ENCODE data around the gene CIAO3. TPM values are rescaled to one million over a fixed set of nuclear protein-coding genes. Genes with fewer than 3 reads are reported as not detected.
"Not testable (repeated sequence)": the region's sequence is repeated elsewhere in the genome, so short reads cannot be mapped to it uniquely, and the experiment has no call there.

CIAO3 gene
- total RNA-seq, 2 donors from 2014 or later: 41.4 to 43.3 TPM

GRCh38 chr16:693766-694165 lies 47.0 kb downstream of the CIAO3 start:
- no peak overlapping the region for H3K27ac Mint-ChIP-seq
- peaks cover 78% of the 10 kb centered on the region for H3K27me3 Mint-ChIP-seq (ENCODE audit: insufficient read depth)
- Histone ChIP-seq H3K27ac (ENCODE audit: low read depth, low read length) (no peak overlapping the region), H3K9me3 (ENCODE audit: control insufficient read depth, low read length) (no peaks in the 10 kb centered on the region), H3K4me1 (ENCODE audit: control insufficient read depth, insufficient read depth, low read length) (peaks cover 5% of the 10 kb centered on the region), H3K9ac (ENCODE audit: extremely low read depth, low read length, poor library complexity, severe bottlenecking) (no peak overlapping the region), H3K27me3 (ENCODE audit: control insufficient read depth, insufficient read depth, low read length, poor library complexity, severe bottlenecking) (peaks cover 79% of the 10 kb centered on the region), H3K4me3 (ENCODE audit: low read length) (no peak overlapping the region), H3K36me3 (ENCODE audit: control insufficient read depth, insufficient read depth, low read length) (no peaks in the 10 kb centered on the region)
- 6 to 9% methylated on average over 4 to 37 of the region's 37 CpGs for WGBS, 2 experiments (ENCODE audit: insufficient coverage in 1 of 2, insufficient read length in 1 of 2)
- TF ChIP-seq CTCF (conservative IDR thresholded peaks at IDR 0.05): no peak
- H3K4me1 Mint-ChIP-seq: no peaks in the 10 kb centered on the region
- peak overlapping the region; percentile 43 for H3K4me3 Mint-ChIP-seq
- H3K9me3 Mint-ChIP-seq: no peaks in the 10 kb centered on the region
- no peak for DNase-seq
- H3K36me3 Mint-ChIP-seq (ENCODE audit: low read depth): no peaks in the 10 kb centered on the region

- Mint-ChIP-seq H3K27me3 (ENCODE audit: insufficient read depth) (peaks cover 73% of the 10 kb centered on the region), H3K9me3 (no peaks in the 10 kb centered on the region), H3K4me3 (peak overlapping the region; percentile 25), H3K36me3 (ENCODE audit: low read depth) (no peaks in the 10 kb centered on the region), H3K27ac (no peak overlapping the region), H3K4me1 (no peaks in the 10 kb centered on the region)
- H3K9ac ChIP-seq (ENCODE audit: extremely low read depth, low read length, poor library complexity, severe bottlenecking): no peak overlapping the region
- WGBS, 2 experiments (ENCODE audit: insufficient coverage in 1 of 2, insufficient read length in 1 of 2): 41 to 49% methylated on average over 12 to 22 of the region's 22 CpGs
- peaks cover 5% of the 10 kb centered on the region for H3K4me1 ChIP-seq (ENCODE audit: control insufficient read depth, insufficient read depth, low read length)
- H3K9me3 ChIP-seq (ENCODE audit: control insufficient read depth, low read length): no peaks in the 10 kb centered on the region
- no peak overlapping the region for H3K4me3 ChIP-seq (ENCODE audit: low read length)
- H3K36me3 ChIP-seq (ENCODE audit: control insufficient read depth, insufficient read depth, low read length): no peaks in the 10 kb centered on the region
- no peak for DNase-seq
- H3K27me3 ChIP-seq (ENCODE audit: control insufficient read depth, insufficient read depth, low read length, poor library complexity, severe bottlenecking): peaks cover 75% of the 10 kb centered on the region
- no peak for TF ChIP-seq CTCF (conservative IDR thresholded peaks at IDR 0.05)
- H3K27ac ChIP-seq (ENCODE audit: low read depth, low read length): no peak overlapping the region
Observed at GRCh38 chr16:693364-693763, 47.4 kb downstream of the CIAO3 start.

GRCh38 chr16:692356-693108 lies 48.3 kb downstream of the CIAO3 start:
- no peak for TF ChIP-seq CTCF (conservative IDR thresholded peaks at IDR 0.05)
- H3K4me3 ChIP-seq (ENCODE audit: low read length): no peak overlapping the region
- DNase-seq: no peak
- no peak overlapping the region for H3K4me3 Mint-ChIP-seq
- no peaks in the 10 kb centered on the region for H3K36me3 Mint-ChIP-seq (ENCODE audit: low read depth)
- H3K9me3 ChIP-seq (ENCODE audit: control insufficient read depth, low read length): no peaks in the 10 kb centered on the region
- peaks cover 65% of the 10 kb centered on the region for H3K27me3 Mint-ChIP-seq (ENCODE audit: insufficient read depth)
- H3K4me1 Mint-ChIP-seq: no peaks in the 10 kb centered on the region
- WGBS, 2 experiments (ENCODE audit: insufficient coverage in 1 of 2, insufficient read length in 1 of 2): 86 to 87% methylated on average over 4 to 7 of the region's 10 CpGs
- H3K4me1 ChIP-seq (ENCODE audit: control insufficient read depth, insufficient read depth, low read length): peaks cover 5% of the 10 kb centered on the region
- no peak overlapping the region for H3K27ac Mint-ChIP-seq
- H3K27ac ChIP-seq (ENCODE audit: low read depth, low read length): no peak overlapping the region
- no peaks in the 10 kb centered on the region for H3K36me3 ChIP-seq (ENCODE audit: control insufficient read depth, insufficient read depth, low read length)
- H3K9me3 Mint-ChIP-seq: no peaks in the 10 kb centered on the region
- no peak overlapping the region for H3K9ac ChIP-seq (ENCODE audit: extremely low read depth, low read length, poor library complexity, severe bottlenecking)
- H3K27me3 ChIP-seq (ENCODE audit: control insufficient read depth, insufficient read depth, low read length, poor library complexity, severe bottlenecking): peaks cover 66% of the 10 kb centered on the region

GRCh38 chr16:691242-691641 lies 49.6 kb downstream of the CIAO3 start:
- not testable (repeated sequence) for H3K4me1 Mint-ChIP-seq; H3K27ac ChIP-seq (ENCODE audit: low read depth, low read length); H3K9me3 Mint-ChIP-seq; H3K36me3 Mint-ChIP-seq (ENCODE audit: low read depth); H3K9ac ChIP-seq (ENCODE audit: extremely low read depth, low read length, poor library complexity, severe bottlenecking); H3K9me3 ChIP-seq (ENCODE audit: control insufficient read depth, low read length); H3K36me3 ChIP-seq (ENCODE audit: control insufficient read depth, insufficient read depth, low read length); H3K4me1 ChIP-seq (ENCODE audit: control insufficient read depth, insufficient read depth, low read length); H3K27ac Mint-ChIP-seq; H3K4me3 ChIP-seq (ENCODE audit: low read length); DNase-seq
- H3K4me3 Mint-ChIP-seq: peak overlapping the region; percentile 80
- peaks cover 54% of the 10 kb centered on the region for H3K27me3 Mint-ChIP-seq (ENCODE audit: insufficient read depth)
- 91% methylated on average over 8 to 16 of the region's 16 CpGs for WGBS, 2 experiments (ENCODE audit: insufficient coverage in 1 of 2, insufficient read length in 1 of 2)
- peaks cover 56% of the 10 kb centered on the region for H3K27me3 ChIP-seq (ENCODE audit: control insufficient read depth, insufficient read depth, low read length, poor library complexity, severe bottlenecking)
